ENCODE measurements around the gene CCDC187.

- TF ChIP-seq CTCF (optimal IDR thresholded peaks at IDR 0.05 in 1 of 3, IDR thresholded peaks at IDR 0.05 in 1 of 3, conservative IDR thresholded peaks at IDR 0.05 in 1 of 3; ENCODE audit: extremely low read depth in 1 of 3, insufficient read depth in 2 of 3, low read length in 3 of 3) (no peak), EZH2 (IDR thresholded peaks at IDR 0.05; ENCODE audit: low read length) (no peak)
Observed at GRCh38 chr9:136343121-136343883, 39.4 kb upstream of the CCDC187 start.
